GM21825 (cell line): Measurements from ENCODE around the gene TTI1.

Experiments
- ATAC-seq: cut with Tn5 transposase; IDR thresholded peaks from one replicate; pipeline ENCODE4 v1.9.1; 2021; ENCODE audit warnings: mild to moderate bottlenecking, moderate library complexity; ENCODE audit not compliant: unreplicated experiment

Gene TTI1

GRCh38 chr20:37989601-37990295 is 43.5 kb downstream of the TTI1 start:
- ATAC-seq = no peak

GRCh38 chr20:37988306-37988954 is 44.8 kb downstream of the TTI1 start:
- ATAC-seq = no peak

DNA sequence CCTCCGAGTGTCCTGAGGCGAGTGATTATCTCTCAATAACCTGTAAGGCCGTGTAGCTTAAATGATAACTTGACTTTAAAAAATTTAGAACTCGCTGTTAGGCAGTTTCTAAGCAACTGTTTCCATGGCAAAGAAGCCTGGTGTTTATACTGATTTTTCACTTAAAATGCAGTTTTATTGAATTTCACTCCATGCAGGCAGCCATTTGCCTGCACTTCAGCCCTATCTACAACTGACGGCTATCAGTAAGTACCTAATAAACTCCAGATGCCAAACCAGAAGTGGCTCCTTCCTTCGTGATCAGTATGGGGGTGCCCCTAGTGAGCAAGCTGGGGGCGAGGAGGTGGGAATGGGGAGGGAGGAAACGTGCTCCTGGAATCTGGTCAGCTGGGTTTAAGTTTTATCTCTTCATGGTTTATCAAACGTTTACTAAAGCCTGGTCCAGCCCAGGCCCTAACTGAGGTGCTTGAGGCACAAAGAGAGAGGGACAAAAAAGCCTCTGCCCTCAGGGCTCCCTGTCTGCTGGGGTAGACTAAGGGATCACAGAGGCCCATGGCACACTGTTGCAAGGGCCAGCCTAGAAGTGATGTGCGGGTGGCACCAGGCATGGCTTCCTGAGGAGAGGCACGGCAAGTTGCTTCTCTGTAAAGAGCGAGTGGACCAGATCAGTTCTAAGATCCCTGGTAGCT is 45.5 kb downstream of the TTI1 start:
- no peak for ATAC-seq

DNA sequence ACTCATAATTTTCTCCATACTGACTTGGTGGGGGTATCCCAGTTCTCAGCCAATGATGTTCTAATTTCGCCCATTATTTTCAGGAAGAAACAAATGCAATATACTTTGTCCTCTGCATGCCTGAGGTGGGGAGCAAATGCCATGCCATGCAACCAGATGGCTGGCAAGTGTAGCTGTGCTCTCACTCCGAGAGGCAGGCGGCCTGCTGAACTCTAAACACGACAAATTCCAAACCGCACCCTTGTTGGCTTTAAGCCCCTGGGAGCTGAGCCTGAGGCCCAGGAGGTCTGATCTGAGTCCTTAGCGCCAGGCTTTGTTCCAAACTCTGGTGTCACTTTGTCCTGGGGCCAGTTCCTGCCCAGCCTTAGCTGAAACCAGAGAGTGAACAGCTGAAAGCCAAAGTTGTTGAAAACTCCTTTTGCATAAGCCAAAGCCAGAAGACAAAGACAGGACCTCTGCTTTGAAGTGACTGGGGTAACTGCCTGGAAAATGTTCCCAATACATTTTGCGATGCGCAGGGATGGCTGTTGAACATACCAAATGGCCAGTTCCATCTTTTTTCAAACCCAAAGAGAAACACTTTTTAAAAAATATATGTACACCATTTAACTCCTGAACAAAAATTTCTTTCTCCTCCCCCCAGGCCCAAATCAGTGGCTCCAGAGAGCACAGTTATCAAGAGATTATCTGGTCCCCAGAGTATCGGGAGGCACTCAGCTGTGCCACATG is 46.2 kb downstream of the TTI1 start:
- no peak for ATAC-seq

GRCh38 chr20:37986044-37986858 is 47.0 kb downstream of the TTI1 start:
- ATAC-seq = no peak

GRCh38 chr20:37984018-37984785 is 49.1 kb downstream of the TTI1 start:
- ATAC-seq = no peak

DNA sequence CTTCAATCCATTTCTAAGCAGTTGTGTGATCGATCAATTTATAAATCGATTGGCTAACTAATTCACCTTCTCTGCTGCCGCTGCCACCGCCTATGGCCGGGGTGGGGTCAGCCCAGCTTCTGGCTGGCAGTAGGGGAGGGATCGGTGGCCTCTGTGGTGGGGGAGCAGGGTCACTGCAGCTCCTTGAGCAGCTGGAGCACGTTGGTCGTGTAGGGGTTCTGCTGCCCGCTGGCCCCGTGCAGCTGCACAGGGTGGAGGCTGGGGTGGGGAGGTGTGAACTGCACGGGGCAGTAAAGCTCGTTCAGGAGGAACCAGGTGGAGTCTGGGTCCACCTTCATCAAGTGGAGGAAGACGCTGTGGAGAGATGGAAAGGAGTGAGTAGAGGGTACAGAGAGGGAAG is 50.0 kb downstream of the TTI1 start:
- no peak for ATAC-seq

DNA sequence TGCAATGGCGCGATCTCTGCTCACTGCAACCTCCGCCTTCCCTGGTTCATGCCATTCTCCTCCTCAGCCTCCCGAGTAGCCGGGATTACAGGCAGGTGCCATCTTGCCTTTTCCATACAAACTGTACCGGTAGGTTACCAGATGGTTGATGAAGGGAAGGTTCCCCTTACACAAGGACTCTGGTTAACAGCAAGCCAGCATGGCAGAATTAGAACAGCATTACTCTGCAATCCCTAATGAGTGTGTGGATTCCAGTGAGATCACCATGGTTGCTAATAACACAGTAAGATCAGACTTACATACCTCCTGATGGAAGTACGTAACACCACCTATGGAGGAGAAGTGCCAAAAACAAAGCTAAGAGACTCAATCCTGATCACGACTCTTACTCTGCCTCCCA is 51.7 kb downstream of the TTI1 start:
- ATAC-seq = no peak

- ATAC-seq = no peak
Observed at GRCh38 chr20:37980876-37981275, 52.4 kb downstream of the TTI1 start.

DNA sequence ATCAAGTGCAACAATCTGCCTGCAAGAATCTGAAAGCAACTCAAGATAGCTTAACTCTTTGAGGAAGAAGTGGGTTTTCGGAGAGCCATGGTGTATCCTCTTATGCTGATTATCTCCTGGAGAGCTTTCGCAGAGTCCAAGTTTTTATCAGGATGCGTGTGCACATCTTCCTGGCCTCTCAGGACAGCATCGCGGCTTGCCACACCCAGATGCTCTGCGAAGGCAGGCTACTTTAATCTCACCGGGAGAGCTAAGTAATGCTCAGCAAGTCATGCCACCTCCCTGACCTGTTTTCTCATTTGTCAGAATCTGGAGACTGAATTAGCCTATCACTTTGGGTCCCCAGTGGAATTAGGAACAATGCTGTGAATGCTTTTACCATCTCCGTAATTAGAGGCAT is 52.9 kb downstream of the TTI1 start:
- no peak for ATAC-seq

- ATAC-seq = no peak
Observed at GRCh38 chr20:37979021-37979985, 54.0 kb downstream of the TTI1 start.

- ATAC-seq = no peak
Observed at GRCh38 chr20:37977786-37978185, 55.5 kb downstream of the TTI1 start.

DNA sequence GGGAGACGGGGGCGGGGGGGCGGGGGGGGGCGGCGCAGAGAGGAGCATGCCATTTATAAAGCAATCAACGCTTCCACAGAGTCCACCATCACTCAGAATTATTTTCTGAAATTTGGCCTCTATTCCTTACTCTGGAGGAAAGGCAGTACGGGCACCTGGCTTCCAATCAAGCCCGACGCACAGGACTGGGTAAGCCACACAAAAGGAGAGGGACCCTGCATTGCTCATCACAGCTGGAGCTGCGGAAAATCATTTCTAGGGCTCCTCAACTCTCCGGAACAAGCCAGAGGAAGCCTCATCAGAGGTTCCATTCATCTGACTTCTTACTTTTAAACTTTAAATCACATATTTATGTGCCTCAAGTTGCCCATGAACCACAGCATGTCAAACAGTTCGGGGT is 55.9 kb downstream of the TTI1 start:
- ATAC-seq = no peak

GRCh38 chr20:37976887-37977286 is 56.4 kb downstream of the TTI1 start:
- ATAC-seq = no peak

GRCh38 chr20:37973059-37973910 is 60.0 kb downstream of the TTI1 start:
- no peak for ATAC-seq

GRCh38 chr20:37972256-37973058 is 60.8 kb downstream of the TTI1 start:
- no peak for ATAC-seq

DNA sequence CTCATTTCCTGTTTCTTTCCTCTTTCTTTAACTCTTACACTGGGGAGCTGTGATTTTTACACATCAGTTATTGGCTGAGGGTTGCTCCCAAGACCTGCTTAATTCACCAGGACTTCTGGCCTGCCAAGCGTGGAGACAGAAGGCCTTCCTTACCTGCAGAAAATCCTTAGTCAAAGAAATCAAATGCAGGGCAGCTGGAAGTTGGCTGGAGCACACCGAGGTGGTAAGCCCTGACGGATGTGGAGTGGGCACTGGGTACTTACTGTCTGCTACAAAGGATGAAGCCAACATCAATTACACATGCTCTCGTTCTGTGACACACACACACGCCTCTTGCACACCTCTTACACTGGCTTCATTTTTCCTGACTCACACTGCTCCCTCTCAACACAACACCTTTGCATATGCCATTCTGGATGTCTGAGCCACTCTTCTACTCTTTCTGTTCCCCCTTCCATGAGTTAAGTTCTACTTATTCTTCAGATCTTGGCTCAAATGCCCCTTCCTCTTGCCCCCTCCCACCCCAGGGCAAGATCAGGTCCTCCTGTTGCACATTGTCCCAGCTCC is 61.6 kb downstream of the TTI1 start:
- no peak for ATAC-seq
